ENCODE results near the gene ADAMTS16. TPM values are rescaled to one million over a fixed set of nuclear protein-coding genes. Genes with fewer than 3 reads are reported as not detected.

Gene ADAMTS16
- total and polyA plus RNA-seq, 7 donors = under 0.01 to 5.3 (median 0.16) TPM; not detected in 2

DNA sequence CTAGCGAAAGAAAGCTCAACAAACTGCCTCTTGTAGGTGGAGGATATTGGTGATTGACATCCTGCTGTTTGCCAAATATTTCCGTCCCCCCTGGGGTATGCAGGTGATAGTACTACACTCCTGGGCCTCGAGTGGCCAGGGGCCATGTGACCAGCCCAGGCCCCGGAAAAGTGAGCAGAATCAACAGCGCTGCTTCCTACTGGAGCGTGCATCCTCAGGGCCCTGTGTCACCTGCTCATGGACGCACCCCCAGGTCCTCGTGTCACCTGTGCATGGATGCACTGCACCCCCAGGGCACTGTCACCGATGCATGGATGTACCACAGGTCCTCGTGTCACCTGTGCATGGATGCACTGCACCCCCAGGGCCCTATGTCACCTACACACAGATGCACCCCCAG, 43.8 kb downstream of the ADAMTS16 start:
- DNase-seq = no peak
- intact Hi-C loops (cut with DNase I) = no loop called here
- no peaks in the 10 kb centered on the region for H3K27me3 ChIP-seq
- H3K4me1 ChIP-seq = no peaks in the 10 kb centered on the region
- 68 to 74% methylated on average over 10 of the region's 10 CpGs for WGBS, 2 donors
- TF ChIP-seq POLR2AphosphoS5 (IDR thresholded peaks at IDR 0.05) = no peak
- no peak for TF ChIP-seq EP300 (IDR thresholded peaks at IDR 0.05)
- TF ChIP-seq, protein P1, sequence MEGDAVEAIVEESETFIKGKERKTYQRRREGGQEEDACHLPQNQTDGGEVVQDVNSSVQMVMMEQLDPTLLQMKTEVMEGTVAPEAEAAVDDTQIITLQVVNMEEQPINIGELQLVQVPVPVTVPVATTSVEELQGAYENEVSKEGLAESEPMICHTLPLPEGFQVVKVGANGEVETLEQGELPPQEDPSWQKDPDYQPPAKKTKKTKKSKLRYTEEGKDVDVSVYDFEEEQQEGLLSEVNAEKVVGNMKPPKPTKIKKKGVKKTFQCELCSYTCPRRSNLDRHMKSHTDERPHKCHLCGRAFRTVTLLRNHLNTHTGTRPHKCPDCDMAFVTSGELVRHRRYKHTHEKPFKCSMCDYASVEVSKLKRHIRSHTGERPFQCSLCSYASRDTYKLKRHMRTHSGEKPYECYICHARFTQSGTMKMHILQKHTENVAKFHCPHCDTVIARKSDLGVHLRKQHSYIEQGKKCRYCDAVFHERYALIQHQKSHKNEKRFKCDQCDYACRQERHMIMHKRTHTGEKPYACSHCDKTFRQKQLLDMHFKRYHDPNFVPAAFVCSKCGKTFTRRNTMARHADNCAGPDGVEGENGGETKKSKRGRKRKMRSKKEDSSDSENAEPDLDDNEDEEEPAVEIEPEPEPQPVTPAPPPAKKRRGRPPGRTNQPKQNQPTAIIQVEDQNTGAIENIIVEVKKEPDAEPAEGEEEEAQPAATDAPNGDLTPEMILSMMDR (IDR thresholded peaks at IDR 0.05) = no peak
- TF ChIP-seq POLR2A (IDR thresholded peaks at IDR 0.05) = no peak
- H3K9me3 ChIP-seq = no peaks in the 10 kb centered on the region
- no peak overlapping the region for H3K27ac ChIP-seq
- no peak overlapping the region for H3K4me3 ChIP-seq
- H3K36me3 ChIP-seq = no peaks in the 10 kb centered on the region

DNA sequence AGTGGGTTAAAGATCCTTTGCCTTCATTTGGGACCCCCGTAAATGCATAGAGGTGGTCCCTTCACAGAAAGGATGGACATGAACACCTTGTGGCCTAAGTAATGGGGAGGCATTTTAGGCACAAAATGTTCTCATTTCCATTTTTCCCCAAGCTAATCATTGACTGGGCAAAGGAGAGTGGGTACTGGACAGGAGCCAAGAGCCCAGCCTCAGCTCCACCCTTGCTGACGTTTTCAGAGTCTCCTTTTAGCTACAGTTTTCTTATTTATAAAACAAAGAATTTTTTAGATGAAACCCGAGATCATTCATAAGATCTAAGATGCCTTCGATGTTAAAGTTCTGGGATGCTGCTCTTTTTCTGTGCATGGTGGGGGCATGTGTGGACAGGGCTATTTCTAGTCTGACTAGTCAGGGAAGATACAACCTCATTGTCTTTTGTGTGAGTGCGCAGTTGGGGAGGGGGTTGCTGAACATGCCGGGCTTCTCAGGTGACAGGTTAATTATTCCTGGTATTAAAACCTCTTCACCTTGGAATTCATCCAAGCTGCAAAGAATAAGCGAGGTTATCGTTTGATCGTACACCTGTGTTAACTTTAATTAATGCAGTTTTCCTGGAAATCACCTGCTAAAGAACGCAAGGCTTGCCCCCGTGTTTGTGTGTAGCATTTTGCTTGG, 48.4 kb downstream of the ADAMTS16 start:
- intact Hi-C loops (cut with DNase I) = no loop called here
- DNase-seq = no peak
- Histone ChIP-seq H3K36me3 (no peaks in the 10 kb centered on the region), H3K4me1 (no peaks in the 10 kb centered on the region), H3K27ac (no peak overlapping the region), H3K4me3 (no peak overlapping the region), H3K27me3 (no peaks in the 10 kb centered on the region), H3K9me3 (no peaks in the 10 kb centered on the region)
- 33 to 60% methylated on average over 11 of the region's 11 CpGs for WGBS, 2 donors
- TF ChIP-seq, protein P1 (IDR thresholded peaks at IDR 0.05) = no peak
- TF ChIP-seq POLR2AphosphoS5 (IDR thresholded peaks at IDR 0.05) (no peak), POLR2A (IDR thresholded peaks at IDR 0.05) (no peak), EP300 (IDR thresholded peaks at IDR 0.05) (no peak)

DNA sequence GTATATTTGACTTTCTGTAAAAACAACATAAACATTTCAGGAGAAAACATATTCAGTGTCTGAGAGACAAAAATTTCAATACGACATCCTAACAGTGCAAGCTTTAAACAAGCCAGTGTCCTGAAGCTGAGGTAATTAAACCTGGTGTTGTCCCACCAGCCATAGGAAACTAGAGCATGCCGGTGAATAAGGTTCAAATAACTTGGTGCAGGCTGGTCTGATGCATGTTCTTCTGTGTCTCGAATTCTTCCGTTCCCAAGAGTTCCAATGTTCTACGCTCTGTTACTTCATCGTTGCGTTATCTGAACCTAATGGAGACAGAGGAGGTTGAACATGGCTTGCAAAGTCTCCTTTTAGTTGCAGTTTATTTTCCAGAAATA, 48.9 kb downstream of the ADAMTS16 start:
- intact Hi-C loops (cut with DNase I) = no loop called here
- Histone ChIP-seq H3K27ac (no peak overlapping the region), H3K4me3 (no peak overlapping the region), H3K27me3 (no peaks in the 10 kb centered on the region), H3K36me3 (no peaks in the 10 kb centered on the region), H3K4me1 (no peaks in the 10 kb centered on the region), H3K9me3 (no peaks in the 10 kb centered on the region)
- no peak for DNase-seq
- TF ChIP-seq POLR2AphosphoS5 (IDR thresholded peaks at IDR 0.05) (no peak), POLR2A (IDR thresholded peaks at IDR 0.05) (no peak), EP300 (IDR thresholded peaks at IDR 0.05) (no peak)
- TF ChIP-seq, protein P1 (IDR thresholded peaks at IDR 0.05) = no peak
- 88 to 94% methylated on average over 7 of the region's 7 CpGs for WGBS, 2 donors

DNA sequence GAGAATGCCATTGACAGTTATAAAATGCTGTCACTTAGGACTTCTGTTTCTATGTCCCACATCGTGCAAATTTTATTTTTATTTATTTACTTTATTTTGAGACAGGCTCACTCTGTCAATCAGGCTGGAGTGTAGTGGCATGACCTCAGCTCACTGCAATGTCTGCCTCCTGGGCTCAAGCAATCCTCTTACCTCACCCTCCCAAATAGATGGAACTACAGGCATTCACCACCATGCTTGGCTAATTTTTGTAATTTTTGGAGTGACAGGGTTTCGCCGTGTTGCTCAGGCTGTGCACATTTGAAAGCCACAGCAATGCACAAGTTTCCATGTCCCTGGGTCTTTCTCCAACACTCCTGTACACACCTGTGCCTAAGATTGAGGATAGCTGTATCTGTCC, 51.8 kb downstream of the ADAMTS16 start:
- intact Hi-C loops (cut with DNase I) = no loop called here
- H3K36me3 ChIP-seq = no peaks in the 10 kb centered on the region
- H3K27me3 ChIP-seq = no peaks in the 10 kb centered on the region
- 86 to 88% methylated on average over 3 of the region's 3 CpGs for WGBS, 2 donors
- H3K4me3 ChIP-seq = no peak overlapping the region
- TF ChIP-seq, protein P1 (IDR thresholded peaks at IDR 0.05) = no peak
- TF ChIP-seq POLR2A (IDR thresholded peaks at IDR 0.05) = no peak
- TF ChIP-seq POLR2AphosphoS5 (IDR thresholded peaks at IDR 0.05) = no peak
- TF ChIP-seq EP300 (IDR thresholded peaks at IDR 0.05) = no peak
- H3K4me1 ChIP-seq = no peaks in the 10 kb centered on the region
- no peak for DNase-seq
- no peak overlapping the region for H3K27ac ChIP-seq
- no peaks in the 10 kb centered on the region for H3K9me3 ChIP-seq

DNA sequence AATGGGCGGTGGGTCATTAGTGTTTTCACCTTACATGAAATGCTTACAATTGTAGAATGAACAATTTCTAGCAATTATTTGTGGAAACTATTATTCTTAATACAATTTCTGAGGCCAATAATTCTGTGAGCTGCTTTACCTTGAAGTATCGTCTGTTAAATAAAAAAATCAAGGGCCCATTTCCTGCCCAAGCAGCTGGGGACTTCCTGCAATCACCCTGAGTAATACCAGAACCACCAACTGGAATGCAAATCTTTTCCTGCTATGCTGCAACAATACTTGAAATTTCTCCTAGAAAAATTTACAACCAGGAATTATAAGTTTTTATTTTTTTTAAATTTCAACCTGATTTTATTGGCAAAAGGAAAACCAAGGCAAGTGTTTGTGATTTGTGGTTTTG, 52.6 kb downstream of the ADAMTS16 start:
- WGBS, 2 donors = 68 to 80% methylated on average over 2 of the region's 2 CpGs
- no peak overlapping the region for H3K27ac ChIP-seq
- no peaks in the 10 kb centered on the region for H3K9me3 ChIP-seq
- no peaks in the 10 kb centered on the region for H3K27me3 ChIP-seq
- no peak for DNase-seq
- H3K4me3 ChIP-seq = no peak overlapping the region
- TF ChIP-seq POLR2AphosphoS5 (IDR thresholded peaks at IDR 0.05) (no peak), EP300 (IDR thresholded peaks at IDR 0.05) (no peak), POLR2A (IDR thresholded peaks at IDR 0.05) (no peak)
- TF ChIP-seq, protein P1 (IDR thresholded peaks at IDR 0.05) = no peak
- H3K36me3 ChIP-seq = no peaks in the 10 kb centered on the region
- H3K4me1 ChIP-seq = no peaks in the 10 kb centered on the region
- intact Hi-C loops (cut with DNase I) = no loop called here
